Lung (tissue), 12 donors: Measurements from ENCODE around the gene GOLGA1. TPM values are rescaled to one million over a fixed set of nuclear protein-coding genes. Genes with fewer than 3 reads are reported as not detected.

Experiments used
- ATAC-seq: fragments of 200-7000 bp; cut with Tn5 transposase; one replicate; pipeline ENCODE4 v1.9.1; 2020; ENCODE audit warnings: moderate number of reproducible peaks; ENCODE audit not compliant: insufficient read depth, low FRiP score
- DNase-seq, 3 donors: peaks; one replicate each; pipeline ENCODE4 v3.0.0-alpha.2; 2013 to 2017
- H3K27ac ChIP-seq, 2 donors: one replicate each; pipeline ENCODE4 v1.5.1; 2013; ENCODE audit warnings: mild to moderate bottlenecking in 2 of 2, moderate library complexity in 2 of 2, control low read depth in 1 of 2, inconsistent platforms in 1 of 2, low read depth in 1 of 2, low read length in 1 of 2
- H3K27me3 ChIP-seq, 3 donors: one replicate each; pipeline ENCODE4 v1.5.1; 2013; ENCODE audit warnings: low read length in 2 of 3; ENCODE audit not compliant: control insufficient read depth in 3 of 3, insufficient read depth in 3 of 3
- H3K36me3 ChIP-seq, 4 donors: one replicate each; pipeline ENCODE4 v1.5.1; 2013; ENCODE audit warnings: low read length in 4 of 4, mild to moderate bottlenecking in 1 of 4, moderate library complexity in 1 of 4; ENCODE audit not compliant: control insufficient read depth in 4 of 4, insufficient read depth in 4 of 4
- H3K4me1 ChIP-seq, 5 donors: one replicate each; pipeline ENCODE4 v1.5.1; 2013; ENCODE audit warnings: low read length in 5 of 5, mild to moderate bottlenecking in 2 of 5, moderate library complexity in 1 of 5; ENCODE audit not compliant: control insufficient read depth in 5 of 5, insufficient read depth in 5 of 5
- H3K4me3 ChIP-seq: one replicate; pipeline ENCODE4 v1.5.1; 2013; ENCODE audit warnings: mild to moderate bottlenecking, control low read depth, moderate library complexity
- H3K9ac ChIP-seq, 2 donors: one replicate each; pipeline ENCODE4 v1.5.1; 2013; ENCODE audit warnings: low read length in 2 of 2, control low read depth in 1 of 2; ENCODE audit not compliant: insufficient read depth in 1 of 2
- H3K9me3 ChIP-seq, 4 donors: one replicate each; pipeline ENCODE4 v1.5.1; 2013; ENCODE audit warnings: low read length in 3 of 4, mild to moderate bottlenecking in 1 of 4, moderate library complexity in 1 of 4; ENCODE audit not compliant: control insufficient read depth in 4 of 4, insufficient read depth in 3 of 4
- CTCF ChIP-seq: IDR thresholded peaks from 2 replicates; pipeline ENCODE4 v1.5.1; 2012; ENCODE audit warnings: mild to moderate bottlenecking; ENCODE audit errors: control extremely low read depth, extremely low read depth
- WGBS, 2 donors: extraction: QIAGEN DNeasy Blood & Tissue Kit; methylation state at CpG; one replicate each; pipeline ENCODE4 v1.1.7; 2013; 5-methylcytosine and 5-hydroxymethylcytosine counted together
- polyA plus RNA-seq, 2 donors: library from polyadenylated mRNA; stranded (reverse); fragments of 200-250 nt; gene quantifications; one replicate each; pipeline ENCODE4 v1.2.1, GENCODE V29; 2013
- total RNA-seq, 2 donors: library from RNA; depleted of rRNA in 1 of 2; stranded (reverse); fragments of >200 nt in 1 of 2; gene quantifications; one replicate each; pipeline ENCODE4 v1.2.1, GENCODE V29; 2014 to 2021
- donor health status: control.
- donor health status: control.
- donor health status: Bipolar disorder and iron deficiency.
- donor health status: healthy.
- donor health status: DM: yes; HTN: yes; CAD: no.

GOLGA1 gene
- total and polyA plus RNA-seq, 4 donors: 6.2 to 20.4 (median 12.3) TPM

GRCh38 chr9:124887832-124888231 lies 53.1 kb downstream of the GOLGA1 start:
- H3K9ac ChIP-seq: no peak overlapping the region
- no peak overlapping the region for H3K27ac ChIP-seq
- ATAC-seq (no peak), DNase-seq (no peak)
- no peaks in the 10 kb centered on the region for H3K27me3 ChIP-seq
- H3K36me3 ChIP-seq: peaks cover 11 to 51% (median 29%) of the 10 kb centered on the region in 4 donors
- peaks cover 0 to 3% (median 0%) of the 10 kb centered on the region in 4 donors for H3K9me3 ChIP-seq
- no peak for TF ChIP-seq CTCF
- H3K4me3 ChIP-seq: no peak overlapping the region
- WGBS, 2 donors: 85 to 93% methylated on average over 5 of the region's 5 CpGs
- no peaks in the 10 kb centered on the region for H3K4me1 ChIP-seq

- no peak overlapping the region for H3K27ac ChIP-seq
- peaks cover 0 to 3% (median 0%) of the 10 kb centered on the region in 4 donors for H3K9me3 ChIP-seq
- no peak for ATAC-seq
- WGBS, 2 donors: 86 to 91% methylated on average over 17 of the region's 17 CpGs
- DNase-seq: no peak
- H3K9ac ChIP-seq: no peak overlapping the region
- peaks cover 9 to 59% (median 29%) of the 10 kb centered on the region in 4 donors for H3K36me3 ChIP-seq
- no peak for TF ChIP-seq CTCF
- no peak overlapping the region for H3K4me3 ChIP-seq
- H3K4me1 ChIP-seq: no peaks in the 10 kb centered on the region
- no peaks in the 10 kb centered on the region for H3K27me3 ChIP-seq
These were observed 53.9 kb downstream of the GOLGA1 start for GRCh38 chr9:124886866-124887492.

- Histone ChIP-seq H3K27me3 (no peaks in the 10 kb centered on the region), H3K36me3 (peaks cover 9 to 64% (median 31%) of the 10 kb centered on the region in 4 donors), H3K9ac (no peak overlapping the region), H3K9me3 (peaks cover 0 to 3% (median 0%) of the 10 kb centered on the region in 4 donors), H3K27ac (no peak overlapping the region), H3K4me3 (no peak overlapping the region), H3K4me1 (no peaks in the 10 kb centered on the region)
- ATAC-seq (no peak), DNase-seq (no peak)
- WGBS, 2 donors: 90 to 91% methylated on average over 10 of the region's 10 CpGs
- no peak for TF ChIP-seq CTCF
These were observed 54.4 kb downstream of the GOLGA1 start for GRCh38 chr9:124886461-124886860.

- Histone ChIP-seq H3K4me3 (no peak overlapping the region), H3K36me3 (peaks cover 9 to 66% (median 33%) of the 10 kb centered on the region in 4 donors), H3K27ac (no peak overlapping the region), H3K27me3 (no peaks in the 10 kb centered on the region), H3K4me1 (no peaks in the 10 kb centered on the region), H3K9me3 (peaks cover 0 to 1% (median 0%) of the 10 kb centered on the region in 4 donors), H3K9ac (no peak overlapping the region)
- no peak for TF ChIP-seq CTCF
- ATAC-seq (no peak), DNase-seq (no peak)
- WGBS, 2 donors: 93 to 95% methylated on average over 4 of the region's 4 CpGs
These were observed 55.3 kb downstream of the GOLGA1 start for GRCh38 chr9:124885551-124885950.
